GM19455 (cell line): ENCODE data around the gene CLCF1.

Experiments used
- ATAC-seq: cut with Tn5 transposase; IDR thresholded peaks from one replicate; pipeline ENCODE4 v1.9.1; 2021; ENCODE audit not compliant: unreplicated experiment

Gene CLCF1

DNA sequence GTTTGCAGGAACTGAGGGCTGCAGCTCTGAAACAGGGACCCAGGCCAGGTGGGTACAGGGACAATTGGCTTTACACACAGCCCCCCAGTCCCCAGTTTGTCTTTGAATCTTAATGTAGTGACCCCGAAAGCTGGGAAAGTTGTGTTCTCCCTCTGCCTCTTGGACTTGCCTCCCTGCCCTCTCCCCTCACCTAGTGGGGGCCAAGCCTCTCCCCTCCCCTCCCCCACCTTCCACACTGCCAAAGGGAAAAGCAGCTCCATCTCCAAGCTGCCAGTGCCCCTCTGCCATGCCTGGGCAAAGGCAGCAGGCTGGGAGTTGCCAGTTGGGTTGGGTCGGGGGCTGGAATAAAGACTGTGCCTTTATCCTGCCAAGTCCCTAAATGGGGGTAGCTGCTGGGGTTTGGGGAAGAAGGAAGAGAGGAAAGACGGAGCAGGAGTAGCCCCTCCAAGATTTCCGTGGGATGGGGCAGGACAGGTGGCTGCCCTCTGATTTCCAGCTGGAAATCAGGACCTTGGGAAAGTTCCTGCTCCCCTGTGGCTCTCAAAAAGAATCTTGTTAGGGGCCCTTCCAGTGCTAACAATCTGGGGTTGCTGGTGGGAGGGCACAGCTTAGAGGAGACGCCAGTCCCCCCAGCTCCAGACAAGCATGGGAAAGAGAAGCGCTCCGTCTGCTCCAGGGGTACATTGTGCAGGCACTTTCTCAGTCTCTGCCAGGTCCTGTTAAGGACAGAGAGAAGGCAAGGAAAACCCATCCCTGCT lies 2.8 kb upstream of the CLCF1 start:
- no peak for ATAC-seq

DNA sequence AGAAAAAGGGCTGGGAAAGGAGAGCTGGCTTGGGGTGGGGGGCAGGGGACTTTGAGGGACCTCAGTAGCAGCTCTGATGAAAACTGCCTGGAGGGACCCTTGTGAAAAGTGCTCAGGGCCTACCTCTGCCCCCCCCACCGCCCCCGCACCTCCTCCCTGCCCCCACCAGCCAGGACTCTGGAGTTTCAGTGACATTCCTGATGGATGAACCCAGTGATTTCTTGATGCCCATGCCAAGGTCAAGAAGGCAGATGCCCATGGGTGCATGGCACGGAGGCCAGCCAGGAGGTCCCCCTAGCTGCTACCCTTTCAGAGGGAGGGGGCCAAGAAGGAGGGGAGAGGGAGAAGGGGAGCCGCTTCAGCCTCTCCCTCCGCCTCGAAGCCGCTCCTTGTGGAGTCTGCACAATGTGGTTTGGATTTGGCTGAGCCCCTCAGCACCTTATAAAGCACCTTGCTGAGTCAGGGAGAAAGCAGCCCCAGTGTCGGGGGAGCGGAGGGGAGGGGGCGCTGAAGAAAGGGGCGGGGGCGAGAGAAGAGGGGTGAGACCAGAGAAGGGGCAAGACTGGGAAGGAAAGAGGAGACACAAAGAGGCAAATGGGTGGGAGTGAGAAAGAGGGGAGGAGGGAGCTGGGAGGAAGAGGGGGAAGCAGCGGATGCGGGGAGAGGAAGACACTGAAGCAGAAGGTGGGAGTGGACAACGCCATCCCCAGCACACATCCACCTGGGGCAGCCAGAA lies 2.1 kb upstream of the CLCF1 start:
- ATAC-seq, result no peak

DNA sequence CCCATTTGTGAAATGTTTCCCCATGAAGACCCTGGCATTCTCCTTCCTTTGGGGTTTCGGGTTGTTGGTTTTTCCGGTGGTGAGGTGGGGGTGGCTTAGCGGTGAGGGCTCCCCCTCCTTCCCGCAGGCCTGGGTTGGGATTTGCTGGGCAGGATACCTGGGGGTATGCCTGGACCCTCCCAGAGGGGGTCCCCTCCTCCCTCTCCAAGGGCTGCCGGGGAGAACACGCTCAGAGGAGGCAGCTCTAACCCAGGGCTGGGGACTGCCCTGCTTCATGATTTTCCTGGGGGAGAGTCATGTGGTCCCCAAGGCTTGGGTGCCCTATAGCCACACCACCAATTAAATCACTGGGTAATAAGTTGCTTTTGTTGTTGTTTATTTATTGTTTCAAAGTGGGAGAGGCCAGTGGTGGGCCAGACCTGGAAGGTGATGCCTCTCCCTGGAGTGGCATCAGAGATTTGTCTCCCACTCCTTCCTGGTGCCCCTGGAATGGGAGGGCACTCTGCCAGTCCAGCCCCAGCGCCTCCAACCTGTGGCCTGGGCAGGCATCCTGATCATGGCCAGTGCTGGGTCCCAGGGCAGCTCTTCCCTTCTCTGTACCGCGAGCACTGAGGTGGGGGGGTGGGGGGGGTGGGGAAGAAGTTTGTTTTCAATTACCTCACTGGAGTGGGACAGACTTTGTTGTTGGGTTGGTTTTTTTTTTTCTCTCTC lies 1.3 kb upstream of the CLCF1 start:
- ATAC-seq, result no peak

DNA sequence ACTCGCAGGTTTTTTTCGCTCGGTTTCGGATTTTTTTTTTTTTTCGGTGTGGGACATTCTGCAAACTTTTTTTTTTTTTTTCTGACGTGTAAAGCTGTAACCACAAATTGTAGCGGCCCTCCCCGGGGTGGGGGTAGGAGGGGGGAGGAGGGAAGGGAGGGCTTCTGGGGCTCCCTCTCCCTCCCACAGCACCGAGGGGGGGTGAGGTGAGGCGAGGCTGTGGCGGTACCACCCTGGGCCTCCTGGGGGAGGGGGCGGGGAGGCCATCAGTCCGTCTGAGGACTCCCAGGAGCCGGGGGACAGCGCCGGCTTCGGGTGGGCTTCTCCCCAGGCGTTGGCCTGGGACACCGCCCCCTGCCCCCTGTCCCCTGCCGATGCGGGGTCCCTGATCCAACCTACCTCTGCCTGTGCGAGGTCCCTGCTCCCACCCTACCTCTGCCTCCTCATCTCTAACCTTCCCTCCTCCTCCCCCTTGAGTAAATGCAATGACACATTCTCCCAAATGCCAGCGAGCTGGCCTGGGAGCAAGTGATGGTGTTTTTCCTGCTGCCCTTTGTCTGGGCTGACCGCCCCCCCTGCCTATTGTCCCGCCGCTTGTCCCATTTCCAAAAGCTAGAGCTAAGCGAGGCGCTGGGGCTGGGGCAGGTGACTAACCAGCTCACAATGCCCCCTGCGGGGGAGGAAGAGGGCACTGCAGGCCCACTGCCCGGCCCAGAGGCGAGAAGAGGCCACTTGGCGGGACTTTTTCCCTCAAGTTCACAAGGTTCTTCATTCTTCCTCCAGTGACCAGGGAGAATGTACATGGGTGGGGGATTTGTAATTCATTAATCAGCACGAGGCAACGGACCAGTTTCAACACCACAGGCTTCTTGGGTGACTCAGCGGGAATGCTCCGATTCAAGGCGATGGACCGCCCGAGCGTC lies 511 bp upstream of the CLCF1 start:
- no peak for ATAC-seq

DNA sequence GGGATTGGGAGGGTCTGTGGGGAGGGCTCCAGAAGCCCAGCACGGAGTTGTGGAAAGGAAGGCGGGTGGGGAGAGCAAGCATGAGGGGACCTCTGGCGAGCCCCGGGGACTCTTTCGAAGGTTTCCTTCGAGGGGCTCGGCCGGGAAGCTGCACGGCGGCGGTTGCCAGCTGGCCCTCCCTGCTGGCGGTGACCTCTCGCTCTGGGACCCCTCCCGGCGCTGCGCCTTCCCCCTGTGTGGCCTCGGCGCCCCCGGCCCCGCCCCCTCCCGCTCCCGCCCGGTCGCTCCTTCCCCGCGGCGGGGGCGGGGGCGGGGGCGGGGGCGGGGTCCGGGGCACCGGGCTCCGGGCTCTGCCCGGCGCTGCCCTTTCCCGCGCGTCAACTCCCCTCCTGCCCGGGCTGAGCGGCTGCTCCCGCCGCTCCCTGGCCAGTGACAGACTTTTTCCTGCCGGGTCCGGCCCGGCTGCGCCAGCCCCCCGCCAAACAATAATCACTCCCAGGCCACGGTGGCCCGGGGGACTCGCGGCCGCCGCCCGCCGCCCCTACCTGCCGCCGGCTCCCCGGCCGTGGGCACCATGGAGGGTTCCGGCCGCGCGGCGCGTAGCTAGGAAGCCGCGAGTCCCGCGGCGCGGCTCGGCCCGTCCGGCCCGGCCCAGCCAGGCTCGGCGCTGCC lies 941 bp downstream of the CLCF1 start:
- ATAC-seq, result no peak

DNA sequence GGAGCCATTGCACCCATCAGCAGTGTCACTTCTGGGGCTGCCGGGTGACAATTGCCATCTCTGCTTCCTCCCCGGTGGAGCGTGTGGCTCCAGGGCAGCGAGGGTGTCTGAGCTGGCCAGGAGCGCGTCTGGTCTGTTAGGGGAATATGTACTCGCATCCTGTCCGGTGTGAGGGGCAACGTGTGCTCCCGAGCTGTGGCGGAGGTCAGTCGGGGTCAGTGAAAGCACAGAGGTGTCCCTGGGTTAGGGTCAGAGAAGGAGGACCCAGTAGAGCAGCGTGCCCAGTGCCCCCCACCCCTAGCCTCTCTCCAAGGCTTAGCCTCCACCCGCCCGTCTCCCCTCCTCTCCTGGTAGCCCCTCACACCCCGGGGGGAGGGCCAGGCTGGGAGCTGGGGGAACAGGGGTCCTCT lies 1.5 kb downstream of the CLCF1 start:
- no peak for ATAC-seq

DNA sequence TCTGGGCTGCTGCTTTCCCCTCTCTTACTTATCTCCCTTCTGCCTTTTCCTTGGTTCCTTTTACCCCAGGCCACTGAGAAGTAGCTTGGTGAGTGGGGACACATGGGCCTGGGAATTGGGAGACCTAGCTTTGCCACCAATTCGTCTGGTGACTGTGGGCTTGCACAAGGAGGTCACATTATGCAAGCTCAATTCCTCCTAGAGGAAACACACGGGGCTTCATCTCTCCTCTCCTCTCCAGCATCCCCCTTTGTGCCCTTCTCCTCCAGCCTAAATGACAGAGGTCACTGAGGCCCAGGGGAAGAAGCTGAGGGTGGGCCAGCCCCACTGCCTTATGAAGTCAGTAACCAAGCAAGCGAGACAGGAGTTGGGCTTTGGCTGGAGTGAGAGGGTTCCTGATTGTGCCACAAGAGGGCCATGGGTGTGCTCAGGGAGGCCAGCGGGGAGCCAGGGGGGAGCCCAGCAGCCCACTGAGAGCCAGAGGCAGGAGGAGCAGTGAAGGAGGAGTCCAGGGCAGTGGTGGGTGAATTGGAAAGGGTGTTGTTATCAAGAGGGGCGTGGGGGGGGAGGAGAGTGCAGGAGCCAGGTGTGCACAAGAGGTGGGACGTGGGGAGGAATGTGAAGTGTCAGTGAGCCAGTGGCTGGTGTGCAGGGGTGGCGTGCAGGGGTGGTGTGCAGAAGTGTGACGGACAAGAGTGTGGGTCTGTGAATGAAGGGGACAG lies 2.0 kb downstream of the CLCF1 start:
- no peak for ATAC-seq

DNA sequence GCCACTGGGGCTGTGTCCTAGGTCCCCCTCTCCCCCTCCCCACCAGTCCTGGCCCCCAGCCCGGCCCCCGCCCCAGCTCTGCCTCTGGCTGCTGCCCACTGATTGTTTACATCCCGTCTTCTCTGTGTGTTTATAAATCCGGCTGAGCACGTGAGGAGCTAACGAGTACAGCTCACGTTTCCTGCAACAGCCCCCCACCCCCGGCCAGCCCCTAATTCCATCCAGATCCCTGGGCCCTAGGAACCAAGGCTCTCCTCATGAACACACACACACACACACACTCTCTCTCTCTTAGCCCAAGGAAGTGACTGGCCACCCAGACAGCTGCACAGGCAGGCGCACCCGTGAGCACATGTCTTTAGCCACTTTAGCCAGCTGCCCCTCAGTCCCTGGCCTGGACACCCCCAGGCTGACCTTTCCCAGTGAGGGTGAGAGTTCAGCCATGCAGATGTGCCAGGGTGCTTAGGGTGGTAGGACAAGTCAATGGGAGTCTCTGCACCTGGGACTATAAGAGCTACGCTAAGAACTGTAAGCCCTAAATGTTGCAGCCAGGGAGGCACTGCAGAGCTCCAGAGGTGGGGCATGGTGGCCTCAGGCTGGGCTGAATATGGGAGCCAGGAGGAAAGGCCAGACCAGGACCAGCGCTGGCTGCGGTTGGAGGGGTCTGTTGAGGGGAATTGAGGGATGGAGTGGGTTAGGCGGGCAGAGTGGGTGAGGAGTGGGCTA lies 2.9 kb downstream of the CLCF1 start:
- ATAC-seq, result no peak

DNA sequence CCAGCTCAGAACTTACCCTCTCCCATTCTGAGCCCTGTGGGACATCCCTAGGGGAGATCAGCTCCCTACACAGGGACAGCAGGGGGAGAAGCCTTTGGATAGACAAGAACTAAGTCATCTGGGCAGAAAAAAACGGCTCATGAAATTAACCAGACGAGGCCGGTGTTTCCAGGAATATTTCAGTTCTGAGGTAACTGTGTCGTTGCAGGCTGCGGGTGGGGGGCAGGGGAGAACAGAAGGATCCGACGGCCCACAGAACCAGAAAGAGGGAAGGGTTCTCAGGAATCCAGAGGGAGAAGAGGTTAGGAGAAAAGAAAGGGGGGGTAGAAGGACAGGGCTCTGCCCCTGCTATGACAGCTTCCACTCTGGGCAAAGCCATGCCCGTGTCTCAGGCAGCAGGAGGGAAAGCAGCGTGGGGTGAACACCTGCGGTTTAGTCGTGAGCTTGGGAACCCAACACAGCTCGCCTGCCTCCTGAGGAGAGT lies 3.6 kb downstream of the CLCF1 start:
- ATAC-seq, result no peak

DNA sequence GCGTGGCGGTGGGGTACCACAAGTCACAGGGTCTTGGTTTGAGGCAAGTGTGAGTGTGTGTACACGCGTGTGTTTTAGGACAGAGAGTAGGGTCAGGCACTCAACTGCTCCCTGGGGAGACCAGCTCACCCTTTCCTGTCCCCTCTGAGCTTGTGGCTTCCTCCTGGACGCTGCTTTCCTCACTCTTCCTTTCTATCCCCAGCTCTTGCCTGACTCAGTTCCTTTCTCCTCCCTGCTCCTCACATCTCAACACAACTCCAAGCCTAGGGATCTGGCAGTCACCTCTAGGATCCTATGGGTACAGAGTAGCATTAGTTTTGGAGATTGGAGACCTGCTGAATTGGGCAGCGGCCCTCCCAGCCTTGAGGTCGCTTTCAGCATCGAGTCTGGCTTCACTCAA lies 4.1 kb downstream of the CLCF1 start:
- ATAC-seq, result no peak

DNA sequence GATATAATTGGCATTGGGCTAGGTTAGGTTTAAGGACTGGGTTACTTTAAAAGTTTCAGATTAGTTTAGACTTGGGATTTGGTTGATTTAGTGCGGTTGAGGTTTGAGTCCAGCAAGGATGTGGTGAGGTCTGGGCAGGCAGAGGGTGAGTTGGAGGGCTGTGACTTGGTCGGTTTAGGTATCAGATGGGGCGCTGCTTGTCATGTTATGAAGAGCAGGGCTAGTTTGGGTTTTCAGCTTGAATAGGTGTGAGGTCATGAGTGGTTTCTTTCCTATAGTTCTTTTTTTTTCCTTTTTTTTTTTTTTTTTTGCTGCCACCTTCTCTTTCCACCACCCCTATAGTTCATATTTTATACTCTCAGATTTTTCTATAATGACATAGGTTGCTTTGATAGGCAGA lies 4.8 kb downstream of the CLCF1 start:
- no peak for ATAC-seq

DNA sequence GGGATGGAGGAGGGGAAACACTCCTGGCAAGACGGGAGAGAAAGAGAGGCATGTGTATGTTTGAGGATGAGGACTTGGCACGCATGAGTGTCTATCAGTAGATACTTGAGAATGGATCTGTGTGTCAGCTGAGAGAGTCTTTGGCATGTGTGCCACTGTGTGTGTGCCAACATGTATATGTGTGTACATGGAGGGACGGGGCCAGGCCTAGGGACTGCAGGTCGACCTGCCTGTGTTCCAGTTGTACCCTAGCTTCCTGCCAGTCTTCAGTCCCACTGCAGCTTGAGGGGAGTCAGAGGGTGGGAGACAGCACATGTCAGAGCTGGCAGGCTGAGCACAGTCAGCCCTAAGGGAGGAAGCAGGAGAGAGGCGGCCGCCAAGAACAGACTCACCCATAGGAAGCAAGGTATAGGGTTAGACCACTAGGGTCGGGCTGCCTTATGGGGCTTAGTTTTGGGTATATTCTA lies 5.6 kb downstream of the CLCF1 start:
- ATAC-seq, result no peak

DNA sequence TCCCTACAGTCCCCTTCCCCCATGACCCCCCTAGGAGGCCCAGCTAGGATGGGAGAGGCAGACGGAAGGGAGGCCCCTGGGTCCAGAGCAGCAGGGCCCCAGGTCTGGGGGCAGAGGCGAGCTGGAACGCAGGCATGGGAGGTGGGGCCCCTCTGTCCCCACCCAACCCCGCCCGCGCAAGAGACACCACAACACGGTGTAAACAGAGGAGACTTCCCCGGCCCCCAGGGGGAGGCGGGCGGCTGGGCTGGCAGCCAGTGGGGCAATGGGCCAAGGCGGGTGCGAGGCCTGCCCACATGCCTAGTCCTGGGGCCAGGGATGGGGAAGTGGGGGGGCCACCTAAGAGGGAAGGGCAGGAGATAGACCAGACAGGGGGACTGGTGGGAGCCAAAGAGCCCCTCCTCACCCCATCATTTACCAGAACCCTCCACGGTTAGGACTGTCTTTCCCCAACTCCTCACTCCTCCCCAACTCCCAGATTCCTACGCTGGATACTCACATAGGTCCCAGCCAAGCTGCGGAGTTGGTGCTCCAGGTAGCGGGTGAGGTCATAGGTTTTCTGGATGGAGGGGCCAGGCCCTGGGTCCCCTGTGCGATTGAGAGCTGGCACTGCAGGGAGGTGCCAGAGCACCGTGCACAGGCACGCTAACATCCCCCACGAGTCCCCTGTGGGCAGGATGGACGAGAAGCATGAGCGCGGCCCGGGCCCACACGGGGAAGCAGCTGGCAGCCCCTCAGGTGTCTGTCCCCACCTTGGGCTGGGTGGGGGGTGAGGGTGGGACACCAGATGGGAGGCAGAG lies 6.2 kb downstream of the CLCF1 start:
- no peak for ATAC-seq

DNA sequence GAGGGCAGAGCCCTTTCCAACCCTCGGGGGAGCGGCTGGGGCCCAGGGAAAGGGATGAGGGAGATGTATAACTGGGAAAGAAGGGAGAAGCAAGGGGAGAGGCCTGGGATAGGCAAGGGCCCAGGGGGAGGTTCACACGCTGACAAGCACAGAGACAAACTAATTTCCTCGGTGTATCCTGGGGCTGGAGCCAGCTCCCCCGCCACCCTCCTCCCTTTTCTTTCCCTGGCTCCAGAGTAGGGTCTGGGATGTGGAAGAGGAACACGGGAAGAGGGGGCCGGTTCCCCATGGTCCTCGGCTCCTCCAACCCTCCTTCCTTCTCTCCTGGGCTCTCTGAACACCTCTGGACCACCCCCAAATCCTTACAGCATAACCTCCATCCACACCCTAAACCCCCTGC lies 6.9 kb downstream of the CLCF1 start:
- ATAC-seq, result no peak

DNA sequence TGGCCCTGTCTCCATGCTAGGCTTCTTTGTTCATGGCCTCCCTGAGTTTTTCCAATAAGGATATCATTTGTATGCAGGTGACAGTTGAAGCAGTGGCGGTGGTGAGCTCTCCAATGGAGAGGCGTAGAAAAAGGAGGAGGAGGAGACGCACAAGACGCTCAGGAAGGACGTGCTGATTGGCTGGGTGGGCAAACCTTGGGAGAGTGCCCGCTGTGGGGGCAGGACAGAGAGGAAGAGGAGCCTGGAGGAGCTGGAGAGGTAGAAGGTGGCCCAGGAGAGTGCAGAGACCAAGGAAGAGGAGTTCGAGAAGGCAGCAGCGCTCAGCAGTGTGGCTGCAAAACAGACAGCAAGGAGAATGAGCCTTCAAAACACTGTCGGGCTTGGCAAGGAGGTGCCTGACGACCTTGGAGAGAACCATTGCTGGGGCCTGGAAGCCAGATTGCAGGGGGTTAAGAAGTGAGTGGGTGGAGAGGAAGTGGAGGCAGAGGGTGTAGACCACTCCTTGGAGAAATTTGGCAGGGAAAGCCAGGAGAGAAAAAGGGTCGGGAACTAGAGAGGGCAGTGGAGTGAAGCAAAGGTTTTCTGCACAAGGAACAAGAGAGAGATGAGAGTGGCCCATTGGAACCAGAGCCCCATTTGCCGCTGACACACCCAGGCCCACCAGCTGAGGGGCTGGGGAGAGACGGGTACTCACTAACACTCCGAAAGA lies 7.5 kb downstream of the CLCF1 start:
- no peak for ATAC-seq

DNA sequence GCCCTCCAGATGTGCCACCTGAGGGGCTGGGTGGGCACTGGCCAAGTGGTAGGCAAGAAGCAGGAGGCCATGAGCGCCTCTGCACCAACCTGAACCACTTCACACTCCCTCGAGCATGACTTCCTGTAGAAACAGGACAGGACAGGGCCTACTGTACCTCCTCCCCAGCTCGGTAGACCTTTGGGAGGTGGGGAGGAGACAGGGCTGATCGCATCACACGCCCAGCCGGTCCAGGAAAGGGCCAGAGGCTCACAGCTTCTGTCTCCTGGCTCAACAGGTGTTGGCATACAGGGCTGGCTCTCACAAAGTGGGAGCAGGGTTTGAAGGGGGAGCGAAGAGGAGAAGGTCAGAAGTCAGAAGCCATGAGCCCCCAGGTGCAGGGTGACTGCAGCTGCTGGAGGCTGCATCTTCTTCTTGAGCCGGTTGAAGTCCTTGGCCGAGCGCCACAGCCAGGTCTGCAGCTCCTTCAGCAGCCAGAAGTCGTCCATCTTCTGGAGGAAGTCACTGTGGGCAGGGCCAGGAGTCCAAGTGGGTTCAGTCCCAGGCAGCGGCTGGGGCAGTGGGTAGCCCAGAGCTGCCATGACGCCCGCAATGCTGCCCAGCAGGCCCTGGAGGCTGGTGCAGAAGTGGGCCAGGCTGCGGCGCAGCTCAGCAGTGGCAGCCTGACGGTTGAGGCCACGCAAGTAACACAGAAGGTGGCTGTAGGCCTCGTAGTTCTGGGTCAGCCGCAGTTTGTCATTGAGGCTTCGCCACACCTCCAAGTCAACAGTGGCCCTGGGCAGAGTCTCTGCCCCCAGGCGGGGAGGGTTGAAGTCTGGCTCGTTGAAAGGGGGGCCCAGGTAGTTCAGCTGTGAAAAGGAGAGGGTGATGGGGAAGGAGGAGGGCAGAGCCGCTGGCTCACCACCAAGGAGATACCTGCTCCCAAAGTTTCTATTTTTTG lies 8.3 kb downstream of the CLCF1 start:
- no peak for ATAC-seq
